Stimulated activated CD8-positive, alpha-beta memory T cell treated with anti-CD3 and anti-CD28 coated beads, Interleukin-7, amount 100 ng/mL, for 48 hours (primary cell): ENCODE results near the gene HEXIM2.
"Not testable (repeated sequence)": the region's sequence is repeated elsewhere in the genome, so short reads cannot be mapped to it uniquely, and the experiment has no call there.

Experiments used
- DNase-seq, 2 donors: peaks; one replicate each; pipeline ENCODE4 v3.0.0-alpha.2; 2020; ENCODE audit warnings: low read depth in 1 of 2; ENCODE audit errors: extremely low read depth in 1 of 2

HEXIM2 gene

DNA sequence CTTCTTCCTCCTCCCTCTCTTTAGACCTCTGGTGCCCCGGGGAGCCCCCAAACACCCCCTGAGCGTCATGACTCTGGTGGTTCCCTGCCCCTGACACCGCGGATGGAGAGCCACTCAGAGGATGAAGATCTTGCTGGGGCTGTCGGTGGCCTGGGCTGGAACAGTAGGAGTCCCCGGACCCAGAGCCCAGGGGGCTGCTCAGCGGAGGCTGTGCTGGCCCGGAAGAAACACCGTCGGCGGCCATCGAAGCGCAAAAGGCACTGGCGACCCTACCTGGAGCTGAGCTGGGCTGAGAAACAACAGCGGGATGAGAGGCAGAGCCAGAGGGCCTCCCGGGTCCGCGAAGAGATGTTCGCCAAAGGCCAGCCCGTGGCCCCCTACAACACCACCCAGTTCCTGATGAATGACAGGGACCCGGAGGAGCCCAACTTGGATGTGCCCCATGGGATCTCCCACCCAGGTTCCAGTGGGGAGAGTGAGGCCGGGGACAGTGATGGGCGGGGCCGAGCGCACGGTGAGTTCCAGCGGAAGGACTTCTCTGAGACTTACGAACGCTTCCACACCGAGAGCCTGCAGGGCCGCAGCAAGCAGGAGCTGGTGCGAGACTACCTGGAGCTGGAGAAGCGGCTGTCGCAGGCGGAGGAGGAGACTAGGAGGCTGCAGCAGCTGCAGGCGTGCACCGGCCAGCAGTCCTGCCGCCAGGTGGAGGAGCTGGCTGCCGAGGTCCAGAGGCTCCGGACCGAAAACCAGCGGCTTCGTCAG, 7.5 kb downstream of the HEXIM2 start:
- no peak for DNase-seq

DNA sequence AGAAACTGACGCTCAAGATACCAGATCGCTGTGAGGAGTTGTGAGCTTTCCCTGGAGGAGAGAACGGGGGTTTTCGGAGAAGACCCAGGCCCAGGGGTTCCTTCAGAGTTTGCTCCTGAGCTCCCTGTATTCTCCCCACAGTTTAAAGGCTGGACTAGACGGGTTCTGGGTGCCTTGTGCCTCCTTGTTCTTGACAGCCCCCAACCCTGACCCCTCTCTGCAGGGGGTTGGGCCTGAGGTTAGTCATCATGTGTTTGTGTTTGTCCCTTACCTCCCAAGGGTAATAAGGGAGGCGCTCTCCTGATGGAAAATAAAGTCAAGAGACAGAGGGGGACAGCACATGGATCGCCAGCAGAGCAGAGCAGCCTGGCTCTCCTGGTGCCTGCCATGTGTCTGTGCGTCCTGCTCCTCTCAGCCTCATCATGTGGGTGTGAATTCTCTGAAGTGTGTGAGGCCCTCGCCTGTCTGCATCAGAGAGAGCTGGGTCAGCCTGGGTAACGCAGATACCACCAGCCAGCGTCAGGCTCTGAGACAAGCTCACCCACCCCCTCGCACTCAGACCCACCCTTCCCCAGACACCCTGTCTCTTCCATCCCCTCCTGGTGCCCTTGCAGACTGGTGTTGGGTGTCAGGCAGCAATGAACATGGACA, 8.7 kb downstream of the HEXIM2 start:
- DNase-seq: no peak

GRCh38 chr17:45170931-45171337, 9.3 kb downstream of the HEXIM2 start:
- DNase-seq: no peak

DNA sequence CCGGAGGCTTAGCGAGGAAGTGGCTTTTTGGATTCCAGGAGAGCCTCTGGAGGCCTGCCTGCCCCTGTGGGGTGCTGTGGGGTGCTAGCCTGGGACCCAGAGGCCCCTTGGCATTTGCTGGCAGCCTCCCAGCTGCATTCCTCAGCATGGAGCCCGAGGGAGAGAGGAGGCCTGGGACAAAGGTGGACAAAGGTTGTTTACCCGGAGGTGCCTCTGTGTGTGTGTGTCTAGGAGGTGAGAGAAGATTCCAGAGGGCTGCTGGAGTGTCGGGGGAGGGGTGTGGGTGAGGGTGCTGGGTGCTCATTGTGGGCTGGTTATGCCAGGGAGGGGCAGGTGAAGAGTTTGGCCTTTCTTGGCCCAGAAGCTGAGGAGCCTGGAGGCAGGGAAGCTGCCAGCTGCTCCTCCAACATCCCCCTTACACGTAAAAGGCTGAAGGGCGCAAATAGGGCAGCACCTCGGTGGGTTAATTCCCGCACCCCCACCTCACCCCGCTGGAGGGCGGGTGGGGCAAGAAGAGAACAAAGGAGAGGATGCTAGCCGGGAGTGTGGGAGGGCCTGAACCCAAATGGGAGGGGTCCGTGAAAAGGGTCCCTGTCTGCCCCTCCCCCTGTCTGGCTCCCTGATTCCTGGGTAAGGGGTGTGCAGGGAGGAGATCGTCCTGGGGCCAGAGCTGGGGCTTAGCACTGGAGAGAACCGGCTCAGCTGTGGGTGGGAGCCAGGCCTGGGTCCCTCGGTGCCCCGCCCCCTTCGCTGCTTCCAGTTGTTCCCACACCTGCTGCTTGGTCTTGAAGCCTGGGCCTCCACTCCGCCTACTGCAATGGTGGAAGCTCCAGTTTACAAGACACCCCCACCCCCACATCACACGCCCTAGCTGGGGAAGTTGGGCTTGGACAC, 9.9 kb downstream of the HEXIM2 start:
- DNase-seq: no peak

DNA sequence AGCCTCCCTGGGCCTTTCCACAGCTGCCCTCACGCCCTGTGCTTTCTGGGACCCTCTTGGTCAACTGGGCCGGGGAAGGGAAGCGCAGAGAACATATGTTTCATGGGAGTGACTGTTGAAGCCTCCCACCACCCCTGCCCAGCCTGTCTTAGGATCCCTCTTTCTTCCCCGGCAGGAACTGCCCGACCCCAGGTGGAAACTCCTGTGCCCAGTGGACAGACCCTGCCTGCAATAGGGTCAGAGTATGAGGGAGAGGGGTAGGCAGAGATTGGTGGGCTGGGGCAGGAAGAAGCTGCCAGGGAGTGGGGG, 10.5 kb downstream of the HEXIM2 start:
- no peak for DNase-seq

DNA sequence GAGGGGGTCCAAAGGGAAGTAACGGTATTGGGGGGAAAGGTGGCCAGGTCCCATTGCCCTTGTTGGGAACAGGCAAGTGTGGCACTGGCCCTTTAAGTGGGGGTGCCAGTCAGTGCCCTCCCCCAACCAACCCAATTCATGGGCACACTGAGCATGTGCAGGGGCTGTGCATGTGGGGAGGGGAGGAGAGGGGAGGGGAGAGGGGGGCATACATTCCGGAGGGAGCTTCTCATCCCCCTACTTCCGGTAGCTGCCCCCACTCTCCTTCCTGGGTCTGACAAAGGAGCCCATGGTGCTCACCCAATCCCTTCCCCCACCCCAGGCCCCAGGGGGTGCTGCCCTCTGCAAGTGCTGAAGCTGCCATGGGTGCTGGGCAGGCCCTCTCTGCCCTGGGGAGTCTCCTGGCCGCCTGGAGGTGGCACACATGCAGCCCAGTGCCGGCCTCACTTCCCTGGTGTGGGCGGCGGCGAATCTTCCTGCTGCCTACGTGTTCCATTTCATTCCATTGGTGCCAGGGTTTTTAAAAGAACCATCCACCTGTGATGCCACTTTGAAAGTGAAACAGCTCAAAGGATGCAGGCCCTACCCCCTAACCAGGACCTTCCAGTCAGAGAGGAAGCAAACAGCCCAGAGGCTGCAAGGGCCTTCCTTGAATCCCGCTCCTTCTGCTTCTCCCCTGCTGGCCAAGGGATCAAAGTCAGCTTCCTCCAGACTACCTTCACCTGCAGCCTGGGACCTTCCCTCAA, 11.0 kb downstream of the HEXIM2 start:
- peak; percentile 15 to 56 for DNase-seq

GRCh38 chr17:45175759-45176115, 14.1 kb downstream of the HEXIM2 start:
- no peak for DNase-seq

DNA sequence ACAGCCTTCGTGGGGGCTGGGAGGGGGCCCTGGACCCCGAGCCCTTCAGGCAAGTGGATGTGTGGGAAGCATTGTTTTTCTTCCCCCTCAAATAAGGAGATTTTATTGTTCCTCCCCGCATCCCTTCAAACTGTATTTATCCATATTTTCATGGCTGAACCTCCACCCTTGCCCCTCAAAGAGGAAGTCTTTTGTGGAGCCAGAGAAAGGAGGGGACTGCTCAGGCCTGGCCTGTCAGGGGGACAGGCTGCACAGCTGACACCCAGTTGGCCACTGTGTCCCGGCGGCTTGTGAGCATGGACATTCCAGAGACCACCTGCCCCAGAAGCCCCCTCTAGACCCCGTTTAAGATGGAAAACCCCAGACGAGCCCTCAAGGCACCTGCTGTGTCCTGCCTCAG, 15.9 kb downstream of the HEXIM2 start:
- no peak for DNase-seq

GRCh38 chr17:45184144-45184543, 22.5 kb downstream of the HEXIM2 start:
- no peak for DNase-seq

GRCh38 chr17:45186801-45187354, 25.2 kb downstream of the HEXIM2 start:
- no peak for DNase-seq

GRCh38 chr17:45189009-45189408, 27.3 kb downstream of the HEXIM2 start:
- no peak for DNase-seq

- no peak for DNase-seq
Observed at GRCh38 chr17:45190503-45191255, 29.0 kb downstream of the HEXIM2 start.

DNA sequence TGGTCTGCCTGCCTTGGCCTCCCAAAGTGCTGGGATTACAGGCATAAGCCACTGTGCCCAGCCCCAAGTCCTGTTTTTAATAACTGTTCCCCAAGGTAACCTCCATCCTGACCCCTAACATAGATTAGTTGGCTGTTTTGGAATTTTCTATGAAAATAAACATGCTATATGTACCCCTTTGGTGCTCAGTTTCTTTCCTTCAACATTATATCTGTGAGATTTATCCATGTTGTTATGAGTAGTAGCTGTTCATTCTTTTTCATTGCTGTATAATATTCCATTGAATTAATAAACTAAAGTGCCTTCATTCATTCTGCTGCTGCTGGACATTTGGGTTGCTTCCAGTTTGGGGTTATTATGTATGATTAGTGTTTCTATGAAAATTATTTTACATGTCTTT, 33.7 kb downstream of the HEXIM2 start:
- DNase-seq: no peak

- no peak for DNase-seq
Observed at GRCh38 chr17:45197108-45197507, 35.4 kb downstream of the HEXIM2 start.

- peak; percentile 71 to 84 for DNase-seq
Observed at GRCh38 chr17:45197555-45198334, 36.1 kb downstream of the HEXIM2 start.

DNA sequence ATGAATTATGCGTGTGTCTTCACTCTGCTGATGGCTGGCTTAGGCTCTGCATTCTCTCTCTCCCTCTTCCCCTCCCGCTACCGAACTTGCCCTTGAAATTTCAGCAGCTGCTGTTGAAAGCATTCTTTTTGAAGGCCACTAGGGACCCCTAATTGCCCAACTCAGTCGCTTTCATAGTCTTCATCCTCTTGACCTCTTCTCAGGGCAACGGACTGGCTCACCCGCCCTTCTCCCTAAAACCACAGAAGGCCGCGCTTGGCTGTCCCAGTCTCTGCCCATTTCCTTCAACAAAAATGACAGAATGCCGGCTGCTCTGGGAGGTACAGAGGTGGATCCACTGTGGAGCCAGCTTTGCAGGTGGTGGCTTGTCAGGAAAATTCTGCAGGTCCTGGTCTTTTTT, 39.0 kb downstream of the HEXIM2 start:
- DNase-seq: no peak

- DNase-seq: no peak
Observed at GRCh38 chr17:45201457-45201856, 39.8 kb downstream of the HEXIM2 start.

DNA sequence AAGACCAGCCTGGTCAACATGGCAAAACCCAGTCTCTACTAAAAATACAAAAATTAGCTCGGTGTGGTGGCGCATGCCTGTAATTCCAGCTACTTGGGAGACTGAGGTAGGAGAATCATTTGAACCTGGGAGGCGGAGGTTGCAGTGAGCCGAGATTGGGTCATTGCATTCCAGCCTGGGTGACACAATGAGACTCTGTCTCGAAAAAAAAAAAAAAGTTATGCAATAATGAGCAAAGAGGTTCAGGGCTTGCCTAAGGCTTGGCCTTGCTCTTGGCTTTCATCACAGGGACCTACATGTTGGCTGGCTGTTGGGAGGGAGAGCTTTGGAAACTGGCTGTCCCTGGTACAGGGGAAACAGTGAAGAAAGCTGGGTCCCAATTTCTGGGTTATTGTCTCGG, 40.2 kb downstream of the HEXIM2 start:
- not testable (repeated sequence) for DNase-seq

- DNase-seq: peak in 1 of 2 donors; percentile 76
Observed at GRCh38 chr17:45218895-45219661, 57.4 kb downstream of the HEXIM2 start.
